Measurements from ENCODE around the gene C1orf105.

GRCh38 chr1:172410027-172410426 lies 10.5 kb upstream of the C1orf105 start:
- no peak for TF ChIP-seq CTCF (IDR thresholded peaks at IDR 0.05; ENCODE audit: low read length)
- TF ChIP-seq EZH2 (optimal IDR thresholded peaks at IDR 0.05; ENCODE audit: low read depth, low read length), result no peak
- no peak for TF ChIP-seq EZH2phosphoT487 (IDR thresholded peaks at IDR 0.05; ENCODE audit: low read length)

Measured in MM.1S (cell line).